ENCODE data around the gene AFF2. TPM values are rescaled to one million over a fixed set of nuclear protein-coding genes. Genes with fewer than 3 reads are reported as not detected.

Gene AFF2
- polyA plus RNA-seq, 1 of the 3 experiments (the other 2 are of a cell fraction) = not detected

- TF ChIP-seq MAX (IDR thresholded peaks at IDR 0.05; ENCODE audit: low read depth) = no peak
- no peak overlapping the region for H3K9ac ChIP-seq
- no peaks in the 10 kb centered on the region for H3K4me1 ChIP-seq (ENCODE audit: control insufficient read depth in 1 of 2, insufficient read depth in 2 of 2, low read depth in 1 of 2, low read length in 1 of 2)
- H3K4me2 ChIP-seq = no peak overlapping the region
- no peaks in the 10 kb centered on the region for H3K9me3 ChIP-seq
- no peaks in the 10 kb centered on the region for H3F3A ChIP-seq (replicated peaks; ENCODE audit: insufficient read depth)
- no peak overlapping the region for H3K4me3 ChIP-seq (ENCODE audit: low read depth in 2 of 2, low read length in 1 of 2)
- no peaks in the 10 kb centered on the region for H3K79me2 ChIP-seq (ENCODE audit: insufficient read depth)
- H3K36me3 ChIP-seq (replicated peaks in 1 of 2; ENCODE audit: control insufficient read depth in 1 of 2, insufficient read depth in 2 of 2, low read length in 1 of 2) = no peaks in the 10 kb centered on the region
- H4K20me1 ChIP-seq (ENCODE audit: insufficient read depth) = no peaks in the 10 kb centered on the region
- H3K9me2 ChIP-seq = no peaks in the 10 kb centered on the region
- CTCF ChIA-PET = no interaction called here
- no peaks in the 10 kb centered on the region for H3K27me3 ChIP-seq (ENCODE audit: insufficient read depth)
- no peak for DNase-seq
- POLR2A ChIA-PET = no interaction called here
- no peak overlapping the region for H2AFZ ChIP-seq (ENCODE audit: low read depth)
- H3K27ac ChIP-seq (ENCODE audit: low read depth in 2 of 2, low read length in 1 of 2) = no peak overlapping the region
- 14% methylated on average over 1 of the region's 1 CpG for WGBS (ENCODE audit: low lambda C conversion rate)
Observed at GRCh38 chrX:148634591-148634990, 134.2 kb downstream of the AFF2 start.

- DNase-seq = no peak
Observed at GRCh38 chrX:148643460-148643859, 143.0 kb downstream of the AFF2 start.

GRCh38 chrX:148647651-148648050, 147.2 kb downstream of the AFF2 start:
- CTCF ChIA-PET = no interaction called here
- DNase-seq = no peak
- H3K4me1 ChIP-seq (ENCODE audit: control insufficient read depth in 1 of 2, insufficient read depth in 2 of 2, low read depth in 1 of 2, low read length in 1 of 2) = no peaks in the 10 kb centered on the region
- no peak overlapping the region for H2AFZ ChIP-seq (ENCODE audit: low read depth)
- no peak overlapping the region for H3K27ac ChIP-seq (ENCODE audit: low read depth in 2 of 2, low read length in 1 of 2)
- H3K27me3 ChIP-seq (ENCODE audit: insufficient read depth) = no peaks in the 10 kb centered on the region
- 48% methylated on average over 4 of the region's 4 CpGs for whole genome bisulfite sequencing (ENCODE audit: low lambda C conversion rate)
- no peak overlapping the region for H3K9ac ChIP-seq
- POLR2A ChIA-PET = no interaction called here
- H3K36me3 ChIP-seq (replicated peaks in 1 of 2; ENCODE audit: control insufficient read depth in 1 of 2, insufficient read depth in 2 of 2, low read length in 1 of 2) = no peaks in the 10 kb centered on the region
- no peaks in the 10 kb centered on the region for H4K20me1 ChIP-seq (ENCODE audit: insufficient read depth)
- H3K4me3 ChIP-seq (ENCODE audit: low read depth in 2 of 2, low read length in 1 of 2) = no peak overlapping the region
- no peaks in the 10 kb centered on the region for H3F3A ChIP-seq (replicated peaks; ENCODE audit: insufficient read depth)
- no peaks in the 10 kb centered on the region for H3K79me2 ChIP-seq (ENCODE audit: insufficient read depth)
- H3K4me2 ChIP-seq = no peak overlapping the region
- no peaks in the 10 kb centered on the region; the same call in 1 of the 2 replicates for H3K9me3 ChIP-seq
- H3K9me2 ChIP-seq = no peaks in the 10 kb centered on the region
- no peak for TF ChIP-seq MEF2A (IDR thresholded peaks at IDR 0.05; ENCODE audit: borderline replicate concordance, low read depth)
- TF ChIP-seq GABPA (IDR thresholded peaks at IDR 0.05; ENCODE audit: low read depth) = no peak
- TF ChIP-seq RCOR1 (IDR thresholded peaks at IDR 0.05; ENCODE audit: low read length) = no peak
- TF ChIP-seq SIN3A (IDR thresholded peaks at IDR 0.05; ENCODE audit: borderline replicate concordance, low read depth, low read length) = no peak
- no peak for TF ChIP-seq SMC3 (IDR thresholded peaks at IDR 0.05; ENCODE audit: low read depth, low read length)
- TF ChIP-seq GATA2 (CRISPR knock-in tag; IDR thresholded peaks at IDR 0.05) = no peak
- no peak for TF ChIP-seq EZH2phosphoT487 (IDR thresholded peaks at IDR 0.05; ENCODE audit: borderline replicate concordance, low read depth)
- no peak for TF ChIP-seq RXRA (IDR thresholded peaks at IDR 0.05; ENCODE audit: borderline replicate concordance, low read depth)
- no peak for TF ChIP-seq PBX3 (IDR thresholded peaks at IDR 0.05)
- no peak for TF ChIP-seq FOSL2 (IDR thresholded peaks at IDR 0.05; ENCODE audit: borderline replicate concordance, low read depth)

More at GRCh38 chrX:148643460-148643859, 143.0 kb downstream of the AFF2 start:
- WGBS (ENCODE audit: low lambda C conversion rate) = 0% methylated on average over 3 of the region's 3 CpGs
- CTCF ChIA-PET = no interaction called here
- Histone ChIP-seq H3K4me3 (ENCODE audit: low read depth in 2 of 2, low read length in 1 of 2) (no peak overlapping the region), H4K20me1 (ENCODE audit: insufficient read depth) (no peaks in the 10 kb centered on the region), H3K36me3 (replicated peaks in 1 of 2; ENCODE audit: control insufficient read depth in 1 of 2, insufficient read depth in 2 of 2, low read length in 1 of 2) (no peaks in the 10 kb centered on the region), H3K27me3 (ENCODE audit: insufficient read depth) (no peaks in the 10 kb centered on the region), H2AFZ (ENCODE audit: low read depth) (no peak overlapping the region), H3K79me2 (ENCODE audit: insufficient read depth) (no peaks in the 10 kb centered on the region), H3K4me1 (ENCODE audit: control insufficient read depth in 1 of 2, insufficient read depth in 2 of 2, low read depth in 1 of 2, low read length in 1 of 2) (no peaks in the 10 kb centered on the region), H3K9me2 (no peaks in the 10 kb centered on the region), H3K9ac (no peak overlapping the region), H3K4me2 (no peak overlapping the region), H3K27ac (ENCODE audit: low read depth in 2 of 2, low read length in 1 of 2) (no peak overlapping the region), H3K9me3 (no peaks in the 10 kb centered on the region), H3F3A (replicated peaks; ENCODE audit: insufficient read depth) (no peaks in the 10 kb centered on the region)
- POLR2A ChIA-PET = no interaction called here
- TF ChIP-seq TEAD4 (IDR thresholded peaks at IDR 0.05; ENCODE audit: borderline replicate concordance, insufficient read depth) = no peak
- no peak for TF ChIP-seq GATA2 (CRISPR knock-in tag; IDR thresholded peaks at IDR 0.05)
- TF ChIP-seq TAF1 (IDR thresholded peaks at IDR 0.05; ENCODE audit: borderline replicate concordance, low read depth, low read length) = no peak
- no peak for TF ChIP-seq ELF1 (IDR thresholded peaks at IDR 0.05)
- no peak for TF ChIP-seq MAX (IDR thresholded peaks at IDR 0.05; ENCODE audit: low read depth)
- TF ChIP-seq RFX5 (IDR thresholded peaks at IDR 0.05; ENCODE audit: low read length) = no peak
- TF ChIP-seq USF1 (IDR thresholded peaks at IDR 0.05; ENCODE audit: borderline replicate concordance, low read depth) = no peak
- TF ChIP-seq RCOR1 (IDR thresholded peaks at IDR 0.05; ENCODE audit: low read length) = no peak
- TF ChIP-seq RAD21 (IDR thresholded peaks at IDR 0.05; ENCODE audit: low read length) = no peak
- TF ChIP-seq NFIC (IDR thresholded peaks at IDR 0.05; ENCODE audit: borderline replicate concordance) = no peak
- TF ChIP-seq FOXM1 (IDR thresholded peaks at IDR 0.05; ENCODE audit: low read depth) = no peak
- TF ChIP-seq GABPA (IDR thresholded peaks at IDR 0.05; ENCODE audit: low read depth) = no peak
- TF ChIP-seq JUND (IDR thresholded peaks at IDR 0.05) = no peak
- no peak for TF ChIP-seq TCF12 (IDR thresholded peaks at IDR 0.05)
- TF ChIP-seq SMC3 (IDR thresholded peaks at IDR 0.05; ENCODE audit: low read depth, low read length) = no peak
- TF ChIP-seq NRF1 (IDR thresholded peaks at IDR 0.05; ENCODE audit: low read depth, low read length) = no peak
- TF ChIP-seq YY1 (IDR thresholded peaks at IDR 0.05; ENCODE audit: low read depth) = no peak

All from SK-N-SH (cell line).